Skeletal muscle satellite cell (primary cell): Measurements from ENCODE around the gene LIN7B.
"Not testable (repeated sequence)": the region's sequence is repeated elsewhere in the genome, so short reads cannot be mapped to it uniquely, and the experiment has no call there.

ENCODE experiments used
- H3K27me3 ChIP-seq: 2 replicates; pipeline ENCODE4 v1.7.0; 2013; ENCODE audit warnings: low read length; ENCODE audit not compliant: control insufficient read depth, insufficient read depth
- H3K36me3 ChIP-seq: 2 replicates; pipeline ENCODE4 v1.7.0; 2013; ENCODE audit warnings: mild to moderate bottlenecking, control low read depth, low read length; ENCODE audit not compliant: insufficient read depth
- H3K4me1 ChIP-seq: 2 replicates; pipeline ENCODE4 v1.7.0; 2013; ENCODE audit warnings: low read length; ENCODE audit not compliant: control insufficient read depth, insufficient read depth
- H3K4me2 ChIP-seq: 2 replicates; pipeline ENCODE4 v1.7.0; 2013; ENCODE audit warnings: mild to moderate bottlenecking, low read length
- H3K4me3 ChIP-seq: 2 replicates; pipeline ENCODE4 v1.7.0; 2013; ENCODE audit warnings: low read length
- H3K9ac ChIP-seq: 2 replicates; pipeline ENCODE4 v1.7.0; 2013; ENCODE audit warnings: mild to moderate bottlenecking, low read depth, low read length, moderate library complexity
- H3K9me3 ChIP-seq: replicated peaks from 2 replicates; pipeline ENCODE4 v1.7.0; 2013; ENCODE audit warnings: mild to moderate bottlenecking, control low read depth, low read length

Gene LIN7B

GRCh38 chr19:49126575-49126974 is 12.4 kb downstream of the LIN7B start:
- H3K4me2 ChIP-seq = no peak overlapping the region
- no peaks in the 10 kb centered on the region for H3K9me3 ChIP-seq
- no peak overlapping the region for H3K9ac ChIP-seq
- peaks cover 15% of the 10 kb centered on the region for H3K27me3 ChIP-seq
- no peak overlapping the region for H3K4me3 ChIP-seq
- peaks cover 9% of the 10 kb centered on the region for H3K4me1 ChIP-seq
- no peaks in the 10 kb centered on the region for H3K36me3 ChIP-seq

DNA sequence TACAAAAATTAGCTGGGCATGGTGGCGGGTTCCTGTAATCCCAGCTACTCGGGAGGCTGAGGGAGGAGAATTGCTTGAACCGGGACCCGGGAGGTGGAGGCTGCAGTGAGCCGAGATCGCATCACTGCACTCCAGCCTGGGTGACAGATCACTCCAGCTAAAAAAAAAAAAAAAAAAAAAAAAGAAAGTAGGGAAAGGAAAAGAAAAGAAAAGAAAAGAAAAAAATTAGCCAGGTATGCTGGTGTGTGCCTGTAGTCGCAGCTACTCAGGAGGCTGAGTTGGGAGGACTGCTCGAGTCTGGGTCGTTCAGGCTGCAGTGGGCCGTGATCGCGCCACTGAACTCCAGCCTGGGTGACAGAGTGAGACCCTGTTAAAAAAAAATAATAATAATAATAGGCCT is 13.1 kb downstream of the LIN7B start:
- H3K9me3 ChIP-seq, H3K9ac ChIP-seq, H3K4me3 ChIP-seq, H3K36me3 ChIP-seq, H3K4me1 ChIP-seq: not testable (repeated sequence)
- Histone ChIP-seq H3K27me3 (peaks cover 15% of the 10 kb centered on the region), H3K4me2 (peak overlapping the region; percentile 64)

DNA sequence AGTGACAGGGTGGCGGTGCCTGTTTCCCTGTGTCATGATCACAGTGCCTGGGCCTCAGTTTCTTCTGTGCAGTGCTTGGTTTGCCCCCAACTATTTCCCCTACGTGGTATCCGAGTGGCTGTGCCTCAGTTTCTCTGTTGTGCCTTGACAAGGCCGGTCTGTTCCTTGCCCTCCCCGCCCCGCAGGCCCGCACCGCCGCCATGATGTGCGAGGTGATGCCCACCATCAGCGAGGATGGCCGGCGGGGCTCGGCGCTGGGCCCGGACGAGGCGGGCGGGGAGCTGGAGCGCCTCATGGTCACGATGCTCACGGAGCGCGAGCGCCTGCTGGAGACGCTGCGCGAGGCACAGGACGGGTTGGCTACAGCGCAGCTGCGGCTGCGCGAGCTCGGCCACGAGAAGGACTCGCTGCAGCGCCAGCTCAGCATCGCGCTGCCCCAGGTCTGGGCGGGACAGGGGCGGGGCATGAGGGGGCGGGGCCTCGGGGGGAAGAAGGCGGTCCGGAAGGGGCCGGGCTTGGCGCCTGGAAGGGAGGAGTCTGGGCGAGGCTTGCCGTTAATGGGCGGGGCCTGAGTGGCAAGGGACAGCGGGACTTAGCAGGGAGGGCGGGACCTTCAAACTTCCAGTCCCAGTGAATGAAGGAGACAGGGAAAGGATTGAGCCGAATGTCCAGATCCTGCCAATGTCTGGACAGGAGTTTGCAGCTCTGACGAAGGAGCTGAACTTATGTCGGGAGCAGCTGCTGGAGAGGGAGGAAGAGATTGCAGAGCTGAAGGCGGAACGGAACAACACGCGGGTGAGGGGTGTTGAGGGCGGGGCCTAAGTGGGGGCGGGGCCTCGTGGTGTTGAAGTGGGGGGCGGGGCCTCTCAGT is 13.7 kb downstream of the LIN7B start:
- Histone ChIP-seq H3K4me2 (peak overlapping the region; percentile 82), H3K9ac (peak overlapping the region; percentile 17), H3K9me3 (no peaks in the 10 kb centered on the region), H3K27me3 (peaks cover 15% of the 10 kb centered on the region), H3K4me1 (peaks cover 9% of the 10 kb centered on the region), H3K36me3 (no peaks in the 10 kb centered on the region), H3K4me3 (peak overlapping the region; percentile 66)

- Histone ChIP-seq H3K4me3 (no peak overlapping the region), H3K9me3 (no peaks in the 10 kb centered on the region), H3K27me3 (peaks cover 18% of the 10 kb centered on the region), H3K9ac (no peak overlapping the region), H3K4me1 (peaks cover 14% of the 10 kb centered on the region), H3K36me3 (no peaks in the 10 kb centered on the region), H3K4me2 (peak overlapping the region; percentile 82)
Measured at GRCh38 chr19:49128545-49129237, 14.5 kb downstream of the LIN7B start.

- Histone ChIP-seq H3K36me3 (no peaks in the 10 kb centered on the region), H3K9ac (no peak overlapping the region), H3K4me1 (peaks cover 17% of the 10 kb centered on the region), H3K9me3 (no peaks in the 10 kb centered on the region), H3K4me2 (no peak overlapping the region), H3K4me3 (no peak overlapping the region), H3K27me3 (peaks cover 18% of the 10 kb centered on the region)
Measured at GRCh38 chr19:49129238-49129583, 15.0 kb downstream of the LIN7B start.

DNA sequence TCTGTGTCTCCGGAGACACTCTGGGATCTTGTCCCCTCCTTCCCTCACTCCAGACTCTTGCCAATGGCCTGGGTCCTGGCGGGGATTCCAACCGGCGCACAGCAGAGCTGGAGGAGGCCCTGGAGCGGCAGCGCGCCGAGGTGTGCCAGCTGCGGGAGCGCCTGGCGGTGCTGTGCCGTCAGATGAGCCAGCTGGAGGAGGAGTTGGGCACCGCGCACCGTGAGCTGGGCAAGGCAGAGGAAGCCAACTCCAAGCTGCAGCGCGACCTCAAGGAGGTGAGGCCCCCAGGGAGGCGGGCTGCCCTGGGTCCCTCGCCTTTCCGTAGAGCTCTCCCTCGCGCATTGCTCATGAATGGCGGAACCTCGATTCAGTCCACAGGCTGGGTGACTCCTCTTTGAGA is 16.2 kb downstream of the LIN7B start:
- Histone ChIP-seq H3K36me3 (no peaks in the 10 kb centered on the region), H3K27me3 (peaks cover 14% of the 10 kb centered on the region), H3K4me2 (no peak overlapping the region), H3K4me1 (peaks cover 17% of the 10 kb centered on the region), H3K9me3 (no peaks in the 10 kb centered on the region), H3K4me3 (no peak overlapping the region), H3K9ac (no peak overlapping the region)

- no peak overlapping the region for H3K9ac ChIP-seq
- peaks cover 20% of the 10 kb centered on the region for H3K4me1 ChIP-seq
- H3K36me3 ChIP-seq = no peaks in the 10 kb centered on the region
- no peak overlapping the region for H3K4me3 ChIP-seq
- no peaks in the 10 kb centered on the region for H3K9me3 ChIP-seq
- peaks cover 14% of the 10 kb centered on the region for H3K27me3 ChIP-seq
- peak overlapping the region; percentile 20 for H3K4me2 ChIP-seq
Measured at GRCh38 chr19:49132974-49133609, 18.9 kb downstream of the LIN7B start.

- H3K36me3 ChIP-seq = no peaks in the 10 kb centered on the region
- no peak overlapping the region for H3K4me3 ChIP-seq
- H3K27me3 ChIP-seq = peaks cover 14% of the 10 kb centered on the region
- peak overlapping the region; percentile 20 for H3K4me2 ChIP-seq
- H3K4me1 ChIP-seq = peaks cover 15% of the 10 kb centered on the region
- H3K9me3 ChIP-seq = no peaks in the 10 kb centered on the region
- H3K9ac ChIP-seq = no peak overlapping the region
Measured at GRCh38 chr19:49133621-49134454, 19.7 kb downstream of the LIN7B start.

DNA sequence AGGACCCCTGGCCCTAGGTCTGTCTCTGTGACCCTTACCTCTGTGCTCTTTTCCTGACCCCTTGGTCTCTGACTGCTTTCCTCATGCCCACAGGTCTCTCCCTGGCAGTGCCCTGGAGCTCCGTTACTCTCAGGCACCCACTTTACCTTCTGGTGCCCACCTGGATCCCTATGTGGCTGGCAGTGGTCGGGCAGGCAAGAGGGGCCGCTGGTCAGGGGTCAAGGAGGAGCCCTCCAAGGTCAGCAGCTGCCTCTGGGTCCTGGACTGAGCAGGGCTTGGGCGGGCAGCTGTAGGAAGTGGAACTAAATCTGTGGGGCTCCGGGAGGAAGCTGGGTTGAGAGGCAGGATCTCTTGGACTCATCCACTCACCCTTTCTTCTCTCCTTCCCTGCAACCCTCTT is 21.5 kb downstream of the LIN7B start:
- Histone ChIP-seq H3K36me3 (no peaks in the 10 kb centered on the region), H3K4me2 (no peak overlapping the region), H3K9ac (no peak overlapping the region)

GRCh38 chr19:49136771-49137171 is 22.6 kb downstream of the LIN7B start:
- no peak overlapping the region for H3K4me3 ChIP-seq
- H3K9me3 ChIP-seq = no peaks in the 10 kb centered on the region
- peaks cover 15% of the 10 kb centered on the region for H3K4me1 ChIP-seq
- no peak overlapping the region for H3K9ac ChIP-seq
- peak overlapping the region; percentile 5 for H3K4me2 ChIP-seq
- no peaks in the 10 kb centered on the region for H3K36me3 ChIP-seq
- H3K27me3 ChIP-seq = peaks cover 3% of the 10 kb centered on the region

More for the DNA sequence above, 21.5 kb downstream of the LIN7B start:
- peaks cover 3% of the 10 kb centered on the region for H3K27me3 ChIP-seq
- H3K4me1 ChIP-seq = peaks cover 15% of the 10 kb centered on the region
- H3K9me3 ChIP-seq = no peaks in the 10 kb centered on the region
- H3K4me3 ChIP-seq = no peak overlapping the region

DNA sequence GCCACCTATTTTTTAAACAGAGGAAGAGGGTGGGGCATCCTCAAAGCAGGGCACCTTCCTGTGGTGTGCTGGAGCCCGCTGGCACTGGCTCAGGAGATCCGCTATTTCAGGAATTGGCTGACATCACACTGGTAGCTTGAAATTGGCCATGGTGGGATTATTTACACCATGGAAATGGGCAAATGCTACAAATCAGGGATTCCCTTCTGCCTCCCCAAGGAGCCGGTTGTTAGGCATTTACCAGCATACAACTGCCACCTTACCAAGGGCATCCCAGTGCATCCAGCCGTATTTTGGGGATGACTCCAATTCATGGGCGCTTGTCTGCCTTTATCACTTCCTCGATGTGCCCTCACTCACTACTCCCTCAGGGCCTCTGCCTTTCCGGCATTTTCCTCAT is 26.8 kb downstream of the LIN7B start:
- Histone ChIP-seq H3K9ac (no peak overlapping the region), H3K4me3 (no peak overlapping the region), H3K4me1 (peaks cover 14% of the 10 kb centered on the region), H3K4me2 (no peak overlapping the region), H3K9me3 (no peaks in the 10 kb centered on the region), H3K36me3 (no peaks in the 10 kb centered on the region), H3K27me3 (no peaks in the 10 kb centered on the region)
